ENCODE data around the gene IPP.
"Not testable (repeated sequence)": the region's sequence is repeated elsewhere in the genome, so short reads cannot be mapped to it uniquely, and the experiment has no call there.

IPP gene

GRCh38 chr1:45739137-45739536, 11.3 kb downstream of the IPP start:
- DNase-seq, result no peak

- no peak for DNase-seq
Measured at GRCh38 chr1:45730780-45731319, 19.6 kb downstream of the IPP start.

GRCh38 chr1:45730075-45730779, 20.2 kb downstream of the IPP start:
- no peak for DNase-seq

GRCh38 chr1:45726007-45726406, 24.4 kb downstream of the IPP start:
- DNase-seq, result not testable (repeated sequence)

- DNase-seq, result no peak
Measured at GRCh38 chr1:45723248-45723930, 27.1 kb downstream of the IPP start.

GRCh38 chr1:45722809-45723208, 27.6 kb downstream of the IPP start:
- DNase-seq, result no peak

- DNase-seq, result no peak
Measured at GRCh38 chr1:45721207-45721606, 29.2 kb downstream of the IPP start.

GRCh38 chr1:45718289-45718688, 32.2 kb downstream of the IPP start:
- no peak for DNase-seq

GRCh38 chr1:45717386-45717785, 33.1 kb downstream of the IPP start:
- DNase-seq, result not testable (repeated sequence)

GRCh38 chr1:45716700-45717099, 33.8 kb downstream of the IPP start:
- no peak for DNase-seq

GRCh38 chr1:45713711-45714110, 36.7 kb downstream of the IPP start:
- no peak for DNase-seq

- no peak for DNase-seq
Measured at GRCh38 chr1:45704637-45705036, 45.8 kb downstream of the IPP start.

GRCh38 chr1:45694823-45695222, 55.6 kb downstream of the IPP start:
- DNase-seq, result no peak

GRCh38 chr1:45693811-45694210, 56.6 kb downstream of the IPP start:
- DNase-seq, result not testable (repeated sequence)

- peak; percentile 91 for DNase-seq
Measured at GRCh38 chr1:45687754-45688740, 62.4 kb downstream of the IPP start, which contains the start of gene TMEM69. TSS of gene TMEM69 (plus strand) at chr1:45688181. CDS start at chr1:45691069, 2,888 bp downstream.

GRCh38 chr1:45687014-45687753, 63.3 kb downstream of the IPP start:
- peak; percentile 99 for DNase-seq

- peak; percentile 99 for DNase-seq
Measured at GRCh38 chr1:45686288-45687013, 64.0 kb downstream of the IPP start, which contains the start of gene GPBP1L1. TSS of gene GPBP1L1 (minus strand) at chr1:45686533. CDS start at chr1:45659087, 27,446 bp downstream.

- DNase-seq, result no peak
Measured at GRCh38 chr1:45686015-45686287, 64.5 kb downstream of the IPP start.

GRCh38 chr1:45685308-45686014, 65.0 kb downstream of the IPP start:
- no peak for DNase-seq

- DNase-seq, result no peak
Measured at GRCh38 chr1:45684402-45684801, 66.1 kb downstream of the IPP start.

- no peak for DNase-seq
Measured at GRCh38 chr1:45682942-45683341, 67.5 kb downstream of the IPP start.

Data from left hindlimb (tissue), 1 donor.